HG03025 (cell line): ENCODE data around the gene NCAN.

Source experiments
- ATAC-seq: cut with Tn5 transposase; IDR thresholded peaks from one replicate; pipeline ENCODE4 v1.9.1; 2021; ENCODE audit warnings: mild to moderate bottlenecking, moderate library complexity; ENCODE audit not compliant: unreplicated experiment, low FRiP score

Gene NCAN

GRCh38 chr19:19258589-19259338 is 47.0 kb downstream of the NCAN start:
- no peak for ATAC-seq

- ATAC-seq: no peak
These were observed 48.0 kb downstream of the NCAN start for GRCh38 chr19:19259741-19260140.

GRCh38 chr19:19260417-19261214 is 48.9 kb downstream of the NCAN start:
- ATAC-seq: no peak

DNA sequence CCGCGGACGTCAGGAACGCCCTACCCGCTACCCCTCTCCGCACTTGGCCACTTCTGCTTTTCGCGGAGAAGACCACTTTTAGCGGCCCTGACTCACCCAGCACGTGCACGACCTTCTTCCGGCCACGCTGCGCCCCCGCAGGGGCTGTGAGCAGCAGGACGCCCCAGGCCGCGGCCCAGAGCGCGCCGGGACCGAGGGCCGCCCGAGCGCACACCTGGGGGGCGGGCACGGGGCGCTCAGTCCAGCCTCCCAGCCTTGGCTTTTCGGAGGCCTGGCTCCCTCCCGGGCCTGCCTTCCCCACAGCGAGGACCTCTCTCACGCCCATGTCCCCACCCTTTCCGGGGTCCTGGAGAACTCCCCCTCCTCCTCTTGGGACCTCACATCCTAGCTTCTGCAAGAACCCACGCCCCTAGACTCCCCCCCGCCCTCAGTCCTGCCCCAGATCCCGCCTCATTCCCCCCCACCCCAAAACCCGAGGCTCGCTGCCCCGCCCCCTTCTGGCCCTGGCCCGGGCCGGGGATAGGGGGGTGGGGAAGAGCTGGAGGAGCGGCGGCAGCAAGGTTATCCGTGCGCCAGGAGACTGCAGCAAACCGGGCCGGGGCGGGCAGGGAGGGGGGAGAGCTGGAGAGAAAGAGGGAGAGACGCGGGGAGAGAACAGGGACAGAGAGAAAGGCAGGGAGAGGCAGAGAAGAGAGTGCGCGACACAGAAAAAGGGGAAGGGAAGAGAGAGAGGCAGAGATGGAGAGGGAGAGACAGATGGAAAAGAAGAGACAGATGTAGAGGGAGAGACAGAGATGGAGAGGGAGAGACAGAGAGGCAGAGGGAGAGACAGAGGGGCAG is 49.8 kb downstream of the NCAN start:
- no peak for ATAC-seq

- no peak for ATAC-seq
These were observed 50.7 kb downstream of the NCAN start for GRCh38 chr19:19262190-19263057.

- no peak for ATAC-seq
These were observed 52.2 kb downstream of the NCAN start for GRCh38 chr19:19263886-19264487.

- ATAC-seq: no peak
These were observed 55.5 kb downstream of the NCAN start for GRCh38 chr19:19267305-19267704.

- no peak for ATAC-seq
These were observed 57.0 kb downstream of the NCAN start for GRCh38 chr19:19268453-19269385.

DNA sequence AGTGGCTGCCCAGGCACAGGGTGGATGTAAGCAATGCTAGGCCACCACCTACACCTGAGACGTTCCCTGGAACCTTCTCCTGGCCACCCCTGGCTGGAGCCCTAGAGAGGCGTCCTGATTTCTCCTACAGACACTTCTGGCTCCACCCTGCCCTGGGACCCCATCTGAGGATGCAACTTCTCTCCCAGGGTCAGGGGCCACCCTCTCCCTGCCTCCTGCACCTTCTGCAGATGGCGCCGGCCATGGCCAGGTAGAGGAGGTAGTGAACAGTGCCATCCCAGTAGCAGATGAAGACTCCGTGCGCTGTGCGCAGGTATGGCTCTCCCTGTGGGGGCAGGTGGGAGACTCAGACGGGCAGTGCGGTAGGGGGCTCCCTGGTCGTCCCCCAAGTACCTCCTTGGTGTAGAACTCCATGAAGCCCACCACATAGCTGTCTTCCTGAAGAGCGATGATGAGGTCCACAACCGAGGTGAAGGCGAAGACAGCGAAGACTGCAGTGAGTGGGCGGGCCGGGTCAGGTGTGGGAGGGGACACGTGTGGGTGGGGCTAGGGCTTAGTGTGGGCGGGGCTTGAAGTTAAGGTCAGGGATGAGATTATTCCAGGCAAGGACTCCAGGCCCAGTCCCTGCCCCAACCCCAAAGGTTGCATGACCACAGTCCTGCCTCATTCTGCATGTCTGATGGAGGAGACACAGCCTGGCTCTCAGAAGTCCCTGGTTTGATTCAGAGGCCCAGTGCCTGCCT is 58.4 kb downstream of the NCAN start:
- ATAC-seq: no peak

- ATAC-seq: no peak
These were observed 59.2 kb downstream of the NCAN start for GRCh38 chr19:19270749-19271571.

DNA sequence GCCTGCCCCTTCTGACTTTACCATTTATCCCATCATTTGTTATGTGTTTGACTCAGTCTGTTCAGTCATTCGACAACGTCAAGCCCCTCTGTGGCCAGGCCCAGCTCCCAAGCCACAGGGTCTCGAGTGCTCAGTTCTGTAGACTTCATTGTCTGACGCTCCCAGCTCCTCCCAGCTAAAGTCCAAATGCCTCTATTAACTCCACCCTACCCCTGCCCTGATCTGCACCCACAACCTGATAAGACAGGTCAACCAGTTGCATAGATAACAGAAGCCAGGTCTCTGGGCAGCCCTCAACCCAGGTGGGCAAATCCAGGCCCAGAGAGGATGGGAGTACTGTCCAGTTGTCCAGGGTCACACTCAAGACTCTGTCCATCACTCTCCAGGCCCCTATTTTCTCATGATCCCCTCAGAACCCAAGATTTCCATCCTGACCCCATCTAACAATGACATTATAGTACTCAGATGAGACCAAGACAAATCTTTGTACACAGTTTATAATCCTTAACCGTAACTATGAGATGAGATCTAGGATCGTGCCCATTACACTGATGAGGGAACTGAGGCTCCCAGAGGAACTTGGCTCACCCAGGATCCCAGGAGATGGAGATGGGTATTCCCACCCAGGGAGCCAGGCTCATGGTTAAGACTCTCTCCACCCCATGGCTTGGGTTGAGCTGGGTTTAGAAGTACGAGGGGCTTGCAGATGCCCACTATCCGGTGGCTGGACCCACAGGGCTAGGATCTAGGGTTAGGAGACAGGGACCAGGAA is 60.3 kb downstream of the NCAN start:
- ATAC-seq: no peak

DNA sequence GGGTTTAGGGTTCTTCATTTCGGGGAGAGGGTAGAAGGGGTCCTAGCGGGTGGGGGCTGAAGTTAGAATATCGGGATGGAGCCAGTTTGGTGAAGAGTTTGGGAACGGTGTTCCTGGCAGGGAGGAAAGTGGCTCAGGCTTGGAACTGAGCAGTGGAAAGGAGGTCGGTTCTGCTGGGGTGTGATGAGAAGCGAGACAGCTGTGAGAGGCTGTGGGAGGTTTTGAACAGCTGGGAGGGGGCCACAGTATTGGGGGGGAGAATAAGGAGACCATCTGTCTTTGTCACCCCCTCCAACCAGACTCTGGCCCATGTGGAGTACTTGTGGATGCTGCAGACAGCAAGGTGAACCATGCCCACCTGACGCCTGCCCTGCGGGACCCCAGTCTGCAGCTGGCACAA is 62.4 kb downstream of the NCAN start:
- ATAC-seq: no peak

- no peak for ATAC-seq
These were observed 63.2 kb downstream of the NCAN start for GRCh38 chr19:19274716-19275565.

- no peak for ATAC-seq
These were observed 64.6 kb downstream of the NCAN start for GRCh38 chr19:19276386-19276785.

GRCh38 chr19:19276851-19277250 is 65.1 kb downstream of the NCAN start:
- no peak for ATAC-seq
